GM12878 (cell line): ENCODE results near the gene CSNK1G1. TPM values are rescaled to one million over a fixed set of nuclear protein-coding genes. Genes with fewer than 3 reads are reported as not detected.

Source experiments
- ATAC-seq: fragments of 200-7000 bp; cut with Tn5 transposase; 3 replicates; pipeline ENCODE4 v1.9.1; 2020; ENCODE audit warnings: mild to moderate bottlenecking, moderate library complexity
- BruUV-seq: library from RNA; stranded (reverse); fragments of 400-500 nt; replicated peaks from 2 replicates; lab custom pipeline; 2021; lab: Mats Ljungman, UMichigan
- CTCF ChIA-PET: fragments of 300-600 bp; sonication (Branson Sonifier 250); formaldehyde crosslinking; extraction: SDS; loops from one replicate; lab custom pipeline; 2021; ENCODE audit warnings: inconsistent platforms; lab: Yijun Ruan, JAX
- POLR2A ChIA-PET: fragments of 350-600 bp; formaldehyde crosslinking; extraction: SDS; loops from one replicate; lab custom pipeline; 2021; ENCODE audit warnings: inconsistent platforms; lab: Charles Lee
- RAD21 ChIA-PET: fragments of 300-600 bp; sonication (Branson Sonifier 250); formaldehyde crosslinking; loops from one replicate; lab custom pipeline; 2023; ENCODE audit warnings: antibody characterized with exemption; ENCODE audit not compliant: unreplicated experiment; lab: Charles Lee
- SMC1A ChIA-PET: fragments of 300-600 bp; sonication (Branson Sonifier 250); formaldehyde crosslinking; loops from one replicate; lab custom pipeline; 2023; ENCODE audit not compliant: unreplicated experiment, uncharacterized antibody; lab: Charles Lee
- DNase-seq: peaks from one replicate; pipeline ENCODE4 v3.0.0-alpha.2; 2011; ENCODE audit warnings: low read depth, low spot score
- FAIRE-seq: peaks from 3 replicates; lab custom pipeline; 2011; peaks lifted over from hg19 to GRCh38; lab: Jason Lieb, UNC
- H2AFZ ChIP-seq: 2 replicates; pipeline ENCODE4 v1.6.0; 2011; ENCODE audit warnings: low read depth, low read length, control low read depth; ENCODE audit not compliant: control insufficient read depth
- H3K27ac ChIP-seq: 2 replicates; pipeline ENCODE4 v1.5.1; 2011; ENCODE audit warnings: control low read depth; ENCODE audit not compliant: control insufficient read depth, insufficient read depth
- H3K27me3 ChIP-seq, 2 experiments: replicated peaks in 1 of 2; 2 replicates each; pipeline versions ENCODE4 v1.6.0 to v1.6.1; 2011; ENCODE audit warnings: low read length in 1 of 2; ENCODE audit not compliant: control insufficient read depth in 2 of 2, insufficient read depth in 2 of 2
- H3K36me3 ChIP-seq, 2 experiments: 2 replicates each; pipeline ENCODE4 v1.5.1; 2011; ENCODE audit warnings: low read length in 1 of 2; ENCODE audit not compliant: control insufficient read depth in 2 of 2, insufficient read depth in 2 of 2
- H3K4me1 ChIP-seq: 2 replicates; pipeline ENCODE4 v1.6.1; 2011; ENCODE audit warnings: mild to moderate bottlenecking, low read length, moderate library complexity, mixed read lengths; ENCODE audit not compliant: control insufficient read depth, insufficient read depth
- H3K4me2 ChIP-seq: 2 replicates; pipeline ENCODE4 v1.6.0; 2011; ENCODE audit warnings: control low read depth; ENCODE audit not compliant: control insufficient read depth, insufficient read depth
- H3K4me3 ChIP-seq: fragments of 200-600 bp; sonication (generic); 2 replicates; pipeline ENCODE4 v1.5.1; 2016
- H3K79me2 ChIP-seq: 2 replicates; pipeline ENCODE4 v1.6.0; 2011; ENCODE audit warnings: low read length; ENCODE audit not compliant: control insufficient read depth, insufficient read depth
- H3K9ac ChIP-seq: 2 replicates; pipeline ENCODE4 v1.8.0; 2011; ENCODE audit warnings: low read length, control low read depth, mixed read lengths; ENCODE audit not compliant: control insufficient read depth, insufficient read depth
- H3K9me3 ChIP-seq: replicated peaks from 3 replicates; pipeline ENCODE4 v1.5.1; 2011; ENCODE audit warnings: mild to moderate bottlenecking, low read length; ENCODE audit not compliant: control insufficient read depth, insufficient read depth
- H4K20me1 ChIP-seq: 2 replicates; pipeline ENCODE4 v1.6.0; 2011; ENCODE audit not compliant: control insufficient read depth, insufficient read depth
- ATF7 ChIP-seq: fragments of 450-650 bp; IDR thresholded peaks from 2 replicates; pipeline ENCODE4 v1.6.1; 2016; ENCODE audit warnings: low read depth, mild to moderate bottlenecking
- CBFB ChIP-seq: IDR thresholded peaks from 2 replicates; pipeline ENCODE4 v1.6.1; 2016; ENCODE audit warnings: antibody characterized with exemption, low read depth
- GABPA ChIP-seq: IDR thresholded peaks from 2 replicates; pipeline ENCODE4 v1.6.1; 2014; ENCODE audit warnings: antibody characterized with exemption, low read depth, mild to moderate bottlenecking, inconsistent platforms
- HDGF ChIP-seq: fragments of 450-650 bp; IDR thresholded peaks from 2 replicates; pipeline ENCODE4 v1.6.1; 2016; ENCODE audit warnings: antibody characterized with exemption
- KDM1A ChIP-seq: fragments of 200-600 bp; sonication (generic); IDR thresholded peaks from 2 replicates; pipeline ENCODE4 v1.6.1; 2016; ENCODE audit warnings: borderline replicate concordance
- MXI1 ChIP-seq: fragments of 150-350 bp; IDR thresholded peaks from 2 replicates; pipeline ENCODE4 v1.6.1; 2011; ENCODE audit warnings: low read depth, mild to moderate bottlenecking, inconsistent platforms, low read length, improper control_type of control experiment
- NBN ChIP-seq: fragments of 450-650 bp; IDR thresholded peaks from 2 replicates; pipeline ENCODE4 v1.6.1; 2016
- NRF1 ChIP-seq: conservative IDR thresholded peaks from 2 replicates; pipeline ENCODE4 v1.6.1; 2011; ENCODE audit warnings: mild to moderate bottlenecking, low read depth, low read length, improper control_type of control experiment
- POLR2AphosphoS5 ChIP-seq: IDR thresholded peaks from 2 replicates; pipeline ENCODE4 v1.6.1; 2011; ENCODE audit warnings: mild to moderate bottlenecking, low read length, inconsistent platforms
- POU2F2 ChIP-seq: IDR thresholded peaks from 3 replicates; pipeline ENCODE4 v1.6.1; 2011; ENCODE audit warnings: low read depth, mild to moderate bottlenecking, low read length, borderline replicate concordance
- STAT3 ChIP-seq: IDR thresholded peaks from 2 replicates; pipeline ENCODE4 v1.6.1; 2011; ENCODE audit warnings: low read depth, low read length, improper control_type of control experiment
- TBL1XR1 ChIP-seq: IDR thresholded peaks from 2 replicates; pipeline ENCODE4 v1.6.1; 2012; ENCODE audit warnings: low read depth, low read length, improper control_type of control experiment
- YBX1 ChIP-seq: fragments of 450-650 bp; IDR thresholded peaks from 2 replicates; pipeline ENCODE4 v1.6.1; 2016; ENCODE audit warnings: antibody characterized with exemption
- ZNF384 ChIP-seq: IDR thresholded peaks from 2 replicates; pipeline ENCODE4 v1.6.1; 2012; ENCODE audit warnings: low read depth, mild to moderate bottlenecking, low read length, improper control_type of control experiment, borderline replicate concordance
- WGBS: methylation state at CpG from one replicate; pipeline ENCODE4 v1.1.6; 2016; ENCODE audit warnings: low lambda C conversion rate; ENCODE audit not compliant: insufficient replicate concordance, insufficient coverage; ENCODE audit errors: missing lambda C conversion rate; 5-methylcytosine and 5-hydroxymethylcytosine counted together
- in situ Hi-C: fragments of 300-500 bp; cut with MboI; formaldehyde crosslinking; loops from 9 replicates; pipeline ENCODE4 v1.14.3; 2018; ENCODE audit warnings: mixed read lengths
- intact Hi-C: fragments of 100-400 bp; cut with micrococcal nuclease; formaldehyde crosslinking; loops from one replicate; pipeline ENCODE4 v1.14.2; 2022; ENCODE audit not compliant: unreplicated experiment
- polyA plus RNA-seq, 11 experiments: library from polyadenylated mRNA; depleted of rRNA in 4 of 11; unstranded in 6 of 11; stranded (reverse) in 5 of 11; fragments of >200 nt; fragmentation: Nextera tagmentation in 4 of 11; fragmentation: Illumina TruSeq in 1 of 11; extraction: Ambion mirVana in 4 of 11; extraction: Trizol in 1 of 11; gene quantifications; 1 replicate in 1 of 11; 2 replicates in 10 of 11; pipeline versions ENCODE4 v1.2.1 to v1.2.3, GENCODE V29; 2011 to 2016; ENCODE audit warnings: inconsistent platforms in 2 of 11, missing spikeins in 2 of 11, low read depth in 1 of 11
- total RNA-seq, 4 experiments: library from RNA; depleted of rRNA in 3 of 4; stranded (reverse); fragments of >200 nt in 3 of 4; fragmentation: Illumina TruSeq in 1 of 4; extraction: Trizol in 1 of 4; gene quantifications; 2 replicates each; pipeline versions ENCODE4 v1.2.1 to v1.2.3, GENCODE V29; 2013 to 2021
- TF ChIP-seq, protein P1 (sequence below): fragments of 450-650 bp; IDR thresholded peaks from 2 replicates; pipeline ENCODE4 v1.6.1; 2017; ENCODE audit warnings: mild to moderate bottlenecking
- TF ChIP-seq, protein P2 (sequence below): IDR thresholded peaks from 2 replicates; pipeline ENCODE4 v1.6.1; 2012; ENCODE audit warnings: low read depth, low read length, improper control_type of control experiment
- TF ChIP-seq, protein P3 (sequence below): IDR thresholded peaks from 2 replicates; pipeline ENCODE4 v1.6.1; 2011; ENCODE audit warnings: low read depth, mild to moderate bottlenecking, low read length, moderate library complexity, borderline replicate concordance; ENCODE audit errors: extremely low read depth

CSNK1G1 gene
- total and polyA plus RNA-seq, 10 of the 15 experiments (the other 5 are each of a cell fraction or from before 2014, with no cell fraction given), result 6.1 to 23.4 (median 15.3) TPM

DNA sequence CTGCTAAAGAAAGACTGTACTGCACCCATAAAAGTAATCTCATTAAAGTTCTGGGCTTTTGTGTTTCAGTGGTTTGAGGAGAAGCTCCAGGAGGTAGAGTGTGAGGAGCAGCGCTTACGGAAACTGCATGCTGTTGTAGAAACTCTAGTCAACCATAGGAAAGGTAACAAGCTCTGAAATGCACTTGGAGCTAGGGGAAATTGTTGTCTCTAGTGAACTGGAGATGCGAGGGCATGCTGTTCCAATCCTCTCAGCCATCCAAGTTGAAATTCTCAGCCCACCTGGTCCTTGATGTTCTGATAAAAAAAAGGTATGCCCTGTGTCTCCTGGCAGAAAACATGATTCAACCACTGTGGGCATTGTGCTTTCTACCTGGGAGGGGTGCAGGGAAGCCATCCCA, 225.8 kb downstream of the CSNK1G1 start (continued):
- no peak for TF ChIP-seq ATF7
- TF ChIP-seq STAT3, result no peak
- TF ChIP-seq YBX1, result no peak
- TF ChIP-seq, protein P1, sequence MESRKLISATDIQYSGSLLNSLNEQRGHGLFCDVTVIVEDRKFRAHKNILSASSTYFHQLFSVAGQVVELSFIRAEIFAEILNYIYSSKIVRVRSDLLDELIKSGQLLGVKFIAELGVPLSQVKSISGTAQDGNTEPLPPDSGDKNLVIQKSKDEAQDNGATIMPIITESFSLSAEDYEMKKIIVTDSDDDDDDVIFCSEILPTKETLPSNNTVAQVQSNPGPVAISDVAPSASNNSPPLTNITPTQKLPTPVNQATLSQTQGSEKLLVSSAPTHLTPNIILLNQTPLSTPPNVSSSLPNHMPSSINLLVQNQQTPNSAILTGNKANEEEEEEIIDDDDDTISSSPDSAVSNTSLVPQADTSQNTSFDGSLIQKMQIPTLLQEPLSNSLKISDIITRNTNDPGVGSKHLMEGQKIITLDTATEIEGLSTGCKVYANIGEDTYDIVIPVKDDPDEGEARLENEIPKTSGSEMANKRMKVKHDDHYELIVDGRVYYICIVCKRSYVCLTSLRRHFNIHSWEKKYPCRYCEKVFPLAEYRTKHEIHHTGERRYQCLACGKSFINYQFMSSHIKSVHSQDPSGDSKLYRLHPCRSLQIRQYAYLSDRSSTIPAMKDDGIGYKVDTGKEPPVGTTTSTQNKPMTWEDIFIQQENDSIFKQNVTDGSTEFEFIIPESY, result no peak
- TF ChIP-seq TBL1XR1, result no peak
- TF ChIP-seq, protein P2, sequence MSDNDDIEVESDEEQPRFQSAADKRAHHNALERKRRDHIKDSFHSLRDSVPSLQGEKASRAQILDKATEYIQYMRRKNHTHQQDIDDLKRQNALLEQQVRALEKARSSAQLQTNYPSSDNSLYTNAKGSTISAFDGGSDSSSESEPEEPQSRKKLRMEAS, result no peak
- no peak for TF ChIP-seq HDGF
- no peak for TF ChIP-seq KDM1A
- TF ChIP-seq MXI1, result no peak

DNA sequence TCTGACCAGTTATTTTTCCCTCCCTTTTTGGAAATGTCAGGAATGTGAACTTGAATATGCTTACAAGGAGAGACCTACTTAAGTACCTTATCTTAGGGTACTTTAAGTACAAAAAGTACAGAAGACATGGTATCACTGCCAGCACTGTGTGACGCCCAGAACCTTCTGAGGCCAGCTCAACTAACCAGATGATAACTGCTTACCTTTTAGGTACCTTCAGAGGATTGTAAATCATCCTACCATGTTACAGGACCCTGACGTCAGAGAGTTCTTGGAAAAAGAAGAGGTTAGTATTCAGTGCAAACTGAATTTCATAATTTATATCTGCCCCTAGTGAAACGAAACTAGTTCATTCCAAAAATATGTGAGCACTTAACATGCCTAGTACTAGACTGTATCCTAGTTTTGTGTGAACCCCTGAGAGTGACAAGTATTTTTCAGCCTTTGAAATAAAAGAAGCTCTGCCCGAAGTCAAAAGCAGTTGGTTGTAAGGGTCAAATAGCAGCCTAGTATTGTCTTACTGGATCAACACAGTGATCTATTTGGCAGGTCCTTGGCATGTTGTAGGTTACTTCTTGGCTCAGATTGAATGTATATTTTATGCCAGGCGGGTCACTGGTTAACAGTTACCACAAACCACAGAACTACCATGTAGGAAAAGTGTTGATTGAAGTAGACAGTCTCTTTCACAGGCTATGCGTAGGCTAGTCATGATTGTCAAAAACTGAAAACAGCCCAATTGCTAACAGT, 228.3 kb downstream of the CSNK1G1 start:
- intact Hi-C loops (no loop called here), in situ Hi-C loops (no loop called here)
- TF ChIP-seq CBFB, result no peak
- no peak for TF ChIP-seq ZNF384
- TF ChIP-seq, protein P3, sequence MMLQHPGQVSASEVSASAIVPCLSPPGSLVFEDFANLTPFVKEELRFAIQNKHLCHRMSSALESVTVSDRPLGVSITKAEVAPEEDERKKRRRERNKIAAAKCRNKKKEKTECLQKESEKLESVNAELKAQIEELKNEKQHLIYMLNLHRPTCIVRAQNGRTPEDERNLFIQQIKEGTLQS, result no peak
- no peak for TF ChIP-seq NBN
- TF ChIP-seq NRF1, result no peak
- no peak for TF ChIP-seq POLR2AphosphoS5
- no peak for TF ChIP-seq POU2F2
- no peak for TF ChIP-seq GABPA
- ChIA-PET CTCF (no interaction called here), RAD21 (no interaction called here), SMC1A (no interaction called here), POLR2A (no interaction called here)
- FAIRE-seq, result no peak
- no peaks in the 10 kb centered on the region for H3K79me2 ChIP-seq
- no peaks in the 10 kb centered on the region for H3K27me3 ChIP-seq
- no peak overlapping the region for H2AFZ ChIP-seq
- no peaks in the 10 kb centered on the region; the same call in 2 of the 3 replicates for H3K9me3 ChIP-seq
- peaks cover 23 to 48% of the 10 kb centered on the region in 2 experiments for H3K36me3 ChIP-seq
- H4K20me1 ChIP-seq, result no peaks in the 10 kb centered on the region
- no peaks in the 10 kb centered on the region for H3K4me1 ChIP-seq
- ATAC-seq, result no peak
- no peak for DNase-seq
- no TSS peak for BruUV-seq
- H3K9ac ChIP-seq, result no peak overlapping the region
- WGBS, result 80% methylated on average over 6 of the region's 6 CpGs
- no peak overlapping the region for H3K27ac ChIP-seq
- no peak overlapping the region for H3K4me3 ChIP-seq
- H3K4me2 ChIP-seq, result no peak overlapping the region
